Colonic mucosa (tissue), 4 donors: ENCODE data around the gene KRAS. TPM values are rescaled to one million over a fixed set of nuclear protein-coding genes. Genes with fewer than 3 reads are reported as not detected.
"Not testable (repeated sequence)": the region's sequence is repeated elsewhere in the genome, so short reads cannot be mapped to it uniquely, and the experiment has no call there.

Source experiments
- DNase-seq: peaks from one replicate; pipeline ENCODE4 v3.0.0-alpha.2; 2020
- H3K27ac ChIP-seq: fragments of 200-600 bp; one replicate; pipeline ENCODE4 v1.8.0; 2021
- H3K27me3 ChIP-seq: fragments of 200-600 bp; one replicate; pipeline ENCODE4 v1.8.0; 2021
- H3K36me3 ChIP-seq: fragments of 200-600 bp; one replicate; pipeline ENCODE4 v1.8.0; 2021
- H3K4me1 ChIP-seq: fragments of 200-600 bp; one replicate; pipeline ENCODE4 v1.8.0; 2021; ENCODE audit warnings: mild to moderate bottlenecking
- H3K4me3 ChIP-seq: fragments of 200-600 bp; one replicate; pipeline ENCODE4 v1.8.0; 2021
- H3K9ac ChIP-seq, 2 donors: one replicate each; pipeline ENCODE4 v1.7.0; 2013; ENCODE audit warnings: control low read depth in 2 of 2, low read depth in 2 of 2, low read length in 2 of 2
- H3K9me3 ChIP-seq: fragments of 200-600 bp; one replicate; pipeline ENCODE4 v1.8.0; 2021
- intact Hi-C: fragments of 100-400 bp; cut with DNase I; formaldehyde crosslinking; loops from one replicate; pipeline ENCODE4 v1.14.1; 2022
- total RNA-seq, 2 donors: library from RNA; stranded (reverse); fragmentation: NEBNext Ultra II Directional in 1 of 2; extraction: Animal tissue kit (Norgen Biotek cat#: 25700) in 1 of 2; gene quantifications; one replicate each; pipeline ENCODE4 v1.2.1, GENCODE V29; 2021
- TF ChIP-seq, protein P1 (sequence below): fragments of 200-600 bp; IDR thresholded peaks from one replicate; pipeline ENCODE4 v1.8.0; 2022; ENCODE audit warnings: antibody characterized with exemption, mild to moderate bottlenecking
- donor health status: healthy.
- donor health status: DM: no; HTN: no; CAD: no.
- donor health status: DM: no; HTN: no; CAD: no.

The KRAS gene
- 10 to 100 TPM; 53.8 to 84.4 TPM for total RNA-seq

DNA sequence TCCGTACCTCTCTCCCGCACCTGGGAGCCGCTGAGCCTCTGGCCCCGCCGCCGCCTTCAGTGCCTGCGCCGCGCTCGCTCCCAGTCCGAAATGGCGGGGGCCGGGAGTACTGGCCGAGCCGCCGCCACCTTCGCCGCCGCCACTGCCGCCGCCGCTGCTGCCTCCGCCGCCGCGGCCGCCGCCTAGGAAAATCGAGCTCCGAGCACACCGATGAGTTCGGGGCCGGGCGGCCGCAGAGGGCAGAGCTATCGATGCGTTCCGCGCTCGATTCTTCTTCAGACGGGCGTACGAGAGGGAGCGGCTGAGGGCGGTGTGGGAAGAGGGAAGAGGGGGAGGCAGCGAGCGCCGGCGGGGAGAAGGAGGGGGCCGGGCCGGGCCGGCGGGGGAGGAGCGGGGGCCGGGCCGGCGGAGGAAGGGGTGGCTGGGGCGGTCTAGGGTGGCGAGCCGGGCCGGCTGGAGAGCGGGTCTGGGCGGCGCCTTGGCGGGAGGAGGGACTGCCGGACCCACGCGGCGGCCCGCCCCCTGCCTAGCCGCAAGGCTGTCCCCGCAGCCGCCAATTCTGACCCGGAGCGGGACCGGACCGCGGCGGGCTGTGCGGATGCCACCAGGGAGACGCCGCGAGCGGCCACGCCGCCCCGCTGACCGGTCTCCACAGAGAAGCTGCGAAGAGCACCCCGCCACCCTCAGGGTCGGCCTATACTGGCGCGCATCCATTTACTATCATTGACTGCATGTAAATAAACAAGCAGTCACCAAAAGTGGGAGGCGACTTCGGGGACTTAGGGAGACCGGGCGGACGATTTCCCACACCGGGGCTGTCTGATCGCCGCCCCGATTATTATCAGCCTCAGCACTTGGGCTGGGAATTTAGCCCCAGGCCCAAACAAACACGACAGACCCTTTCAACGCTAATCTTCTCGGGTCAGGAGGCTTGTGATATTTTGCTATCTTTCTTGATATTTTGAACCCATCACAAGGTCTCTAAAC lies at the start of gene KRAS:
Gene KRAS, minus strand, starts transcription at position 186 of the 987 bp plus-strand sequence.
- H3K4me3 ChIP-seq: peak within 1 kb of the TSS; percentile 87
- TF ChIP-seq, protein P1, sequence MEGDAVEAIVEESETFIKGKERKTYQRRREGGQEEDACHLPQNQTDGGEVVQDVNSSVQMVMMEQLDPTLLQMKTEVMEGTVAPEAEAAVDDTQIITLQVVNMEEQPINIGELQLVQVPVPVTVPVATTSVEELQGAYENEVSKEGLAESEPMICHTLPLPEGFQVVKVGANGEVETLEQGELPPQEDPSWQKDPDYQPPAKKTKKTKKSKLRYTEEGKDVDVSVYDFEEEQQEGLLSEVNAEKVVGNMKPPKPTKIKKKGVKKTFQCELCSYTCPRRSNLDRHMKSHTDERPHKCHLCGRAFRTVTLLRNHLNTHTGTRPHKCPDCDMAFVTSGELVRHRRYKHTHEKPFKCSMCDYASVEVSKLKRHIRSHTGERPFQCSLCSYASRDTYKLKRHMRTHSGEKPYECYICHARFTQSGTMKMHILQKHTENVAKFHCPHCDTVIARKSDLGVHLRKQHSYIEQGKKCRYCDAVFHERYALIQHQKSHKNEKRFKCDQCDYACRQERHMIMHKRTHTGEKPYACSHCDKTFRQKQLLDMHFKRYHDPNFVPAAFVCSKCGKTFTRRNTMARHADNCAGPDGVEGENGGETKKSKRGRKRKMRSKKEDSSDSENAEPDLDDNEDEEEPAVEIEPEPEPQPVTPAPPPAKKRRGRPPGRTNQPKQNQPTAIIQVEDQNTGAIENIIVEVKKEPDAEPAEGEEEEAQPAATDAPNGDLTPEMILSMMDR: no peak
- peak; percentile 96 for DNase-seq
- intact Hi-C loops: no loop called here
- H3K9me3 ChIP-seq: no peaks in the 10 kb centered on the region
- no peaks in the 10 kb centered on the region for H3K27me3 ChIP-seq
- peak within 1 kb of the TSS; percentile 64 to 92 for H3K9ac ChIP-seq
- H3K36me3 ChIP-seq: no peaks in the 10 kb centered on the region
- peaks cover 4% of the 10 kb centered on the region for H3K4me1 ChIP-seq
- peak within 1 kb of the TSS; percentile 92 for H3K27ac ChIP-seq

DNA sequence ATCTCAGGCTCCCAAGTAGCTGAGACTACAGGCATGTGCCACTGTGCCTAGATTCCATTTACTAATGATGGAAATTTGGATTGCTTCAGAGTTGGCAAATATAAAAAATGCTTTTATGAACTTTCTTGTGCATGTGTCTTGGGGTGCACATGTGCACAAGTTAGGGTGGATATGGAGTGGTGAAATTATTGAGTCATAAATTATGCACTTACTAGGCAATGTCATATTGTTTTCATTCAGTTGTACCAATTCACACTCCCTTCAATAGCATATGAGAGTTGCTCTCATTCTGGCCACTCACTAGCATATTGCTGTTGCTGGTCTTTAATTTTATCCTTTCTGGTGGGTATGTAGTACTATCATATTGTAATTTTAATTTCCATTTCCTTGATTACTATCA lies 45.7 kb upstream of the KRAS start:
- Histone ChIP-seq H3K4me1 (no peaks in the 10 kb centered on the region), H3K36me3 (no peaks in the 10 kb centered on the region), H3K9me3 (no peaks in the 10 kb centered on the region), H3K27me3 (no peaks in the 10 kb centered on the region), H3K27ac (no peak overlapping the region), H3K4me3 (no peak overlapping the region), H3K9ac (no peak overlapping the region)
- DNase-seq: no peak
- TF ChIP-seq, protein P1: no peak
- intact Hi-C loops: no loop called here

DNA sequence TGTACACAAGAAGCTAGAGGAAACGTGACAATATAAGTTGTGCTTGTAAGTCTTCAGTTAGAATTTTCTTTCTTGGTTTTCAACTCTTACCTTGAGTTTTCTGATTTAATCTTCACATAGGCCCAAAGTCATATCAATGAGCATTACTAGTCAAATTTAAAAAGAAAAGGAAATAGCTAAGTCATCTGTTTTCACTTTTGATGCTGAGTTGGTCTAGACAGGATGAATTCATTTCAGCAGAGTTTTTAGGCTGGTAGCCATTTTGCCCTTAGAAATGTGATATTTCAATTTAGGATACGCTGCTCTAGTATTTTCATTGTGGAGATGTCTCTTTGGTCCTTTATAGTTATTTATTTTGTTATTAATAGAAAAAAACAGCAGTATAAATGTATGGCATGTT lies 44.6 kb upstream of the KRAS start:
- Histone ChIP-seq H3K27ac (no peak overlapping the region), H3K9me3 (no peaks in the 10 kb centered on the region), H3K36me3 (no peaks in the 10 kb centered on the region), H3K4me1 (no peaks in the 10 kb centered on the region), H3K9ac (no peak overlapping the region), H3K4me3 (no peak overlapping the region), H3K27me3 (no peaks in the 10 kb centered on the region)
- TF ChIP-seq, protein P1: no peak
- intact Hi-C loops: no loop called here
- no peak for DNase-seq

DNA sequence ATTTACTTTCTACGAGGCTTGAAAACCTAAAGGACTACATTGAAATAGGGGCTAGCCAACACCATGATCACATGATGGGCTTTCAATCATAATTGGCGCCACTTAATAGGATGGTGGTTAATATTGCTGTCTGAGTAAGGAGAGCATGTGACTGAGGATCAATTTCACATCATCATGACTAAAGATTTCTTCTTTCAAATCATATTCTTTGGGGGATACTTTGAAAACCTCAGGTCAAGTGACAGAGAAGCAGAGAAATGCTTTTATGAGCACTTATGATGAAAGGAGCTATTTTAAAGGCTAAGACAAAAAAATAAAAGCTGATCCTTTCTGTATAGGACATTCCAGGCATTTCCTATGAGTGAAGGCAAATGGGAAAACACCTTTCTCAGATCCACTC lies 42.9 kb upstream of the KRAS start:
- no peaks in the 10 kb centered on the region for H3K27me3 ChIP-seq
- intact Hi-C loops: no loop called here
- no peak overlapping the region for H3K4me3 ChIP-seq
- H3K36me3 ChIP-seq: no peaks in the 10 kb centered on the region
- no peak overlapping the region for H3K9ac ChIP-seq
- H3K27ac ChIP-seq: no peak overlapping the region
- DNase-seq: no peak
- TF ChIP-seq, protein P1: no peak
- no peaks in the 10 kb centered on the region for H3K4me1 ChIP-seq
- H3K9me3 ChIP-seq: no peaks in the 10 kb centered on the region

DNA sequence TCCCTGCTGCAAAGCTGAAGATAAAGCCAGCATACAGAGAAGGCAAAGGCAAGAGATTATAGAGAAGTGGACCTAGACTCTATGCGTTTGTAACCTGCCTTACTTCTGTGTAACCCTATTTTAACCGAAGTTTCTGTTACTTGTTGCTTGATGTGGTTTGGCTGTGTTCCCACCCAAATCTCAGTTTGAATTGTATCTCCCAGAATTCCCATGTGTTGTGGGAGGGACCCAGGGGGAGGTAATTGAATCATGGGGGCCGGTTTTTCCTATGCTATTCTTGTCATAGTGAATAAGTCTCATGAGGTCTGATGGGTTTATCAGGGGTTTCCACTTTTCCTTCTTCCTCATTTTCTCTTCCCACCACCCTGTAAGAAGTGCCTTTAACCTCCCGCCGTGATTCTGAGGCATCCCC lies 42.1 kb upstream of the KRAS start:
- H3K36me3 ChIP-seq, H3K9ac ChIP-seq, H3K4me1 ChIP-seq, H3K27me3 ChIP-seq, H3K9me3 ChIP-seq, H3K4me3 ChIP-seq, intact Hi-C loops, DNase-seq, H3K27ac ChIP-seq: not testable (repeated sequence)

DNA sequence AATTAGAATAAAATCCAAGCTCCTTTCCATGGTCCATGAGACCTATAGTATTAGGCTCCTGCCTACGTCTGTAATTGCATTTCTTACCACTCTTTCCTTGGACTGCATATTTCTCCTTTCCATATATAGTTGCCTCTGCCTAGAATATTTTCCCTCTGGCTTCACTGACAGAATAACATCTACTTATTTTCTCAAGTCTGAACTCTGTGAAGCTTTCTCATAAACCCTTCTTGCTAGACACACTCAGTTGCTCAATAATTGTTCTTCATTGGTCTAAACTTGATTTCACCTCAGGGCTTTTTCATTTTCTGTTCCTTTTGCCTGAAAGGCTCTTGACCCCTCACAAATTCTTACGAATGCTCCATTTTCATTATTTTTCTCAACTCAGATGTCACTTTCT lies 36.9 kb upstream of the KRAS start:
- H3K9me3 ChIP-seq: no peaks in the 10 kb centered on the region
- H3K27me3 ChIP-seq: no peaks in the 10 kb centered on the region
- TF ChIP-seq, protein P1: no peak
- intact Hi-C loops: no loop called here
- H3K36me3 ChIP-seq: no peaks in the 10 kb centered on the region
- no peaks in the 10 kb centered on the region for H3K4me1 ChIP-seq
- no peak overlapping the region for H3K27ac ChIP-seq
- no peak for DNase-seq
- H3K9ac ChIP-seq: no peak overlapping the region
- no peak overlapping the region for H3K4me3 ChIP-seq
